Myocyte (in vitro differentiated cells): ENCODE data around the gene ATP1B2. TPM values are rescaled to one million over a fixed set of nuclear protein-coding genes. Genes with fewer than 3 reads are reported as not detected.
"Not testable (repeated sequence)": the region's sequence is repeated elsewhere in the genome, so short reads cannot be mapped to it uniquely, and the experiment has no call there.

Experiments used
- DNase-seq: peaks from one replicate; pipeline ENCODE4 v3.0.0-alpha.2; 2012; ENCODE audit warnings: low read depth
- polyA plus RNA-seq: library from polyadenylated mRNA; unstranded; fragments of >200 nt; gene quantifications from one replicate; pipeline ENCODE4 v1.2.1, GENCODE V29; 2012; ENCODE audit warnings: missing spikeins
- total RNA-seq: library from RNA; depleted of rRNA; stranded (reverse); fragments of >200 nt; gene quantifications from 2 replicates; pipeline ENCODE4 v1.2.3, GENCODE V29; 2014

The ATP1B2 gene, protein sequence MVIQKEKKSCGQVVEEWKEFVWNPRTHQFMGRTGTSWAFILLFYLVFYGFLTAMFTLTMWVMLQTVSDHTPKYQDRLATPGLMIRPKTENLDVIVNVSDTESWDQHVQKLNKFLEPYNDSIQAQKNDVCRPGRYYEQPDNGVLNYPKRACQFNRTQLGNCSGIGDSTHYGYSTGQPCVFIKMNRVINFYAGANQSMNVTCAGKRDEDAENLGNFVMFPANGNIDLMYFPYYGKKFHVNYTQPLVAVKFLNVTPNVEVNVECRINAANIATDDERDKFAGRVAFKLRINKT
- not detected in 2 replicates for total RNA-seq
- polyA plus RNA-seq: 0.04 TPM

DNA sequence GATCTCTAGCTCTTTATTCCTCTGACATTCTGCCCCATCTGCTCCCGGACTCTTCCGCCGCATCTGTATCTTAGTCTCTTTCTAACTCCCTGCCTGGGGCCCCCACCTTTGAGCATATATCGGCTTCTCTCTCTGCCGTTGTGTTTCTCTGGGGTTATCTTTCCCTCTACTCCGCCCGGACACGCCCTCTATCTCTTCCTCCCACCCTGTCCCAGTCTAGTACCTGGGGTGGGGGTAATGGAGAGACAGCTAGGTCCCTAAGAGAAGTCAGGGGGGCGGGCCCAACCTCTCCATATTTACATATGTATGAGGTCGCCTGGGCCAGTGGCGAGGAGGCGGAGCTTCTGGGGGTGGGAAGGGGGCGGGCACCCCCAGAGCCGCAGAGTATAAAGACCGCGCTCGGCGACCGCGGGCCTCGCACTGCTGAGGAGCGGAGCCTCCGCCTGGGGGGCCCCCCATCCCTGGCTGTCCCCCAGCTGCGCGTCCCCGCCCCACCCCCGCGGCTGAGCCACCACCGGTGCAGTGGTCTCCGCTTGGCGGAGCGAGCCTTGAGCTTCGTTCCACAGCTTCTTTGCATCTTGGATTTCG lies at the start of gene ATP1B2:
Gene ATP1B2, plus strand, starts transcription at position 418 of the 588 bp plus-strand sequence. CDS start 593 bp downstream, outside the sequence.
- no peak for DNase-seq

- DNase-seq: peak; percentile 51
Observed at GRCh38 chr17:7606280-7606679, 44.4 kb upstream of the ATP1B2 start.

GRCh38 chr17:7610641-7611040 lies 40.1 kb upstream of the ATP1B2 start:
- no peak for DNase-seq

DNA sequence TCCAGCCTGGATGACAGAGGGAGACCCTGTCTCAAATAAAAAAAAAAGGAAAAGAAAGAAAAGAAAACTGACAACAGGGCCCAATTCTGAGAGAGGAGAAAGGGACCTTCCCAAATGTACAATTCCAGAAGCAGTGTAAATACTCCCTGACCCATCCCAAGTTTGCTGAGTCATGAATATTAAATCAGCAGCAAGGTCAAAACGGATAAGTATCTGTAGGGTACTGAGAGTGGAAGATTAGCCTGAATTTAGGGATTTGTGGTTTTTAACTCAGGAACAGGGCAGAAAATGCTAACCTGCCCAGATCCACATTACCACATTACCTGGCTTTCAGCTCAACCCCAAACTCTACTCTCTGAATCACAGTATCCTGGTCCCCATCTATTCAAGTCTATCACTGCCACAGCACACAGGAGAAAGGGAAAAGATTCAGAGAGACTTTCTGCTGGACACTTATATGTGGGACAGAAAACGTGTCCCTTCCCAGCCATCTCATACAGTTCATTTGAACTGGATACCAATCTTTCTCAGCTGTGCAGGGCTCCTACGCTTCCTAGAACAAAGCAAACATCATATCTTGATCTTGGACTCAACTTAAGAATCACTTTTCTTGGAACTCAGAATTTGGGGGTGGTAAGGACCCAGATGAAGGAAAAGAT lies 39.0 kb upstream of the ATP1B2 start:
- DNase-seq: no peak

- DNase-seq: no peak
Observed at GRCh38 chr17:7612294-7612640, 38.5 kb upstream of the ATP1B2 start.

- peak; percentile 31 for DNase-seq
Observed at GRCh38 chr17:7613769-7614424, 36.8 kb upstream of the ATP1B2 start.

DNA sequence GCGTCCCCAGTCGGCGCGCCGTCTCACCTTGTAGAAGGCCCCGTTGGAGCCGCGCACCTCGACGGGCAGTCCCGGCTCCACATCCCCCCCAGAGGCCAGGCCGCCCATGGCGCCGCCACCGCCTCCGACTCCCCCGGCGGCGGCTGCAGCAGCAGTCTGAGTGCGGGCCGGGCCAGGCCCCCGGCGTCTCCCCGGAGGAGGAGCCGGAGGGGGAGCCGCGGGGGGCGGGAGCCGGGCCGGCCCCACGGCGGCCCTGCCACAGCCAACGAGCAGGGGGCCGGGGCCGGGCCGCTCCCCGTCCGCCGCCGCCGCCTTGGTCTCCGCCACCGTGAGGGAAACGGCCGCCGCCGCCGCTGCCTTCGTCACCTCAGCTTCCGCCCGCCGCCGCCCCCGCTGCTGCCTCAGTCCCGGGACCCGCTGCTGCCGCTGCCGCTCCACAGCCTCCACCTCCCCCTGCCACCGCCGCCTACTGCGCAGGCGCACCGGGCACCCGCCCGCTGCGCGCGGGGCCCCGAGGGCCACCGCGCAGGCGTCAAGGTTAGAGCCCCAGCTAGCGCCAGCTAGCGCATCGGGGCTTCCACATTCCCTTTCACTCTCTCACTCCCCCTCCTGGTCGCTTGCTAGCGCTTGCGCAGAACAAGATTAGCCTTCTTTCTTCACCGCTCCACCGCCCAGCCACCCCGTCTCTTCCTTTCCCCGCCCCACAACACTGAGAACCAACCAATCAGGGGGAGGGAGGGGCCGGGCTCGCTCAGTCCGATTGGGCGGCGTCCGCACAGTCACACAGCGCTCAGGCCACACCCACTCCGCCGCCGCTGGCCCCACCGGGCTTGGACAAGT lies 36.1 kb upstream of the ATP1B2 start, which contains the start of gene FXR2:
Gene FXR2, minus strand, starts transcription at position 473 of the 840 bp plus-strand sequence. Its CDS starts 365 bp downstream, at position 108.
- peak; percentile 100 for DNase-seq

DNA sequence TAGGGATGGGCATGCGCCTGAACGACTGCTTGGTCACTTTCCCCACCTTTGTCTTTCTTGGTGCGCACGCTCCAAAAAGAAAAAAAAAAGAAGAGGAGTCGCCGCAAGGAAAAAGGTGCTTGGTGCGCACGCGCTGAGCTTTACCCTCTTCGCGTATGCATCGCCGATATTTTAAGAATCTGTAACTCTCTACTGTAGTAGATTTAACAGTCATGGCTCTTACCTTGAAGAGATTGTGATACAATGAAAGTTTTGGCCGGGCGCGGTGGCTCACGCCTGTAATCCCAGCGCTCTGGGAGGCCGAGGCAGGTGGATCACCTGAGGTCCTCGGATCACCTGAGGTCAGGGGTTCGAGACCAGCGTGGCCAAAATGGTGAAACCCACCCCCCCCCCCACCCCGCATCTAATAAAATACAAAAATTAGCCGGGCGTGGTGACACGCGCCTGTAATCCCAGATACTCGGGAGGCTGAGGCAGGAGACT lies 35.4 kb upstream of the ATP1B2 start:
- DNase-seq: no peak

- no peak for DNase-seq
Observed at GRCh38 chr17:7618608-7619007, 32.1 kb upstream of the ATP1B2 start.

- DNase-seq: no peak
Observed at GRCh38 chr17:7620835-7621234, 29.9 kb upstream of the ATP1B2 start.

DNA sequence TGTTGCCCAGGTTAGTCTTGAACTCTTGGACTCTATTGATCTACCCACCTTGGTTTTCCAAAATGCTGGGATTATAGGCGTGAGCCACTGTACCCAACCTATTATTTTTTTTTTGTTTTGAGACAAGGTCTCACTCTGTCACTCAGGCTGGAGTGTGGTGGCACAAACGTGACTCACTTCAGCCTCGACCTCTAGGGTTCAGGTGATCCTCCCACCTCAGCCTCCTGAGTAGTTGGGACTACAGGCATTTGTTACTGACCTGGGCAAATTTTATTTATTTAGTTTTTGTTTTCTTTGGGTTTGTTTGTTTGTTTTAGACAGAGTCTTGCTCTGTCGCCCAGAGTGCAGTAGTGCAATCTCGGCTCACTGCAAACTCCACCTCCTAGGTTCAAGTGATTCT lies 27.1 kb upstream of the ATP1B2 start:
- no peak for DNase-seq

GRCh38 chr17:7625749-7626148 lies 25.0 kb upstream of the ATP1B2 start:
- not testable (repeated sequence) for DNase-seq

- no peak for DNase-seq
Observed at GRCh38 chr17:7626307-7626706, 24.4 kb upstream of the ATP1B2 start.

- DNase-seq: peak; percentile 27
Observed at GRCh38 chr17:7626956-7627249, 23.8 kb upstream of the ATP1B2 start.

DNA sequence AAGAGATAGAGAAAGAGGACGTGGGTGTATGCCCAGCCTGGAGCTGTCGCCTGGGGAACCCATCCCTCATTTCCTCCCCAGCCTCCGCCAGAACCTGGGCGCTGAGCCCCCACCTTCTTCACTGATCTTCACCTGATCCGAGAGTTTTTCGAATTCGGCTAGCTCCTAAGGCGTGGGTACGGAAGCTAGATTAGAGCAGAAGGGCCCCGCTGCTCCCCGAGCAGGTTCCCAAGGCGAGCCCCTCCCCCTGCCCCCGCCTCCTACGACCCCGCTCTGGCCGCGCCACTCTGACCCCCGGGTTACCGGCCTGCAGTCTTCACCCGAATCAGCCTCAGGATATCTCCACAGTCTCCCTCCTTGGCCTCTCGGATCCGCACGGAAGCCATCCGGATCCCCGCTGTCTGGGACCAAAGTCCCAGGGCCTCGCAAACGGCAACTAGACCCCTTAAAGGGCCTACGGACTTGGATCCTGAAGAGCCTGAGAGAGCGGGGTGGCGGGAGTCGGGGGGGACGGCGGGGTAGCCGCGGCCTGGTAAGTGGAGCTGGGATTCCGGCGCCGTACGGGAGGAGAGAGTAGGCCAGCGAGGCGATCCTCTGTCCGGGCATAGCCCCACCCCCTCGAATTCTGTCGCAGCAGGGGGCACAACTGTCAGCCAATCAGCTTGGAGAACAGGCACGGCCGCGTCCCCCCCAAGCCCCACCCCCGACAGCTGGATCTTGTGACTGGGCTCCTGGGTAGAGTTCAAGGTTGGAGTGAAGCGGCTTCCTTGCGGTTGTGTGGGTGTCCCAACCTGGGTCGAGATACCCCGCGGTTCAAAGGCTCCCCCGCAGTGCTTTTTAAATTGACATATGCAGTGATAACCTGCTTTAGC lies 23.2 kb upstream of the ATP1B2 start, which contains the start of gene SAT2:
Gene SAT2, minus strand, starts transcription at position 572 of the 872 bp plus-strand sequence. Its CDS starts 186 bp downstream, at position 386.
- DNase-seq: peak; percentile 97

GRCh38 chr17:7629939-7630571 lies 20.7 kb upstream of the ATP1B2 start, which contains the start of gene SHBG:
TSS of gene SHBG (plus strand) at chr17:7630135. CDS start at chr17:7630173, 38 bp downstream.
- DNase-seq: no peak

DNA sequence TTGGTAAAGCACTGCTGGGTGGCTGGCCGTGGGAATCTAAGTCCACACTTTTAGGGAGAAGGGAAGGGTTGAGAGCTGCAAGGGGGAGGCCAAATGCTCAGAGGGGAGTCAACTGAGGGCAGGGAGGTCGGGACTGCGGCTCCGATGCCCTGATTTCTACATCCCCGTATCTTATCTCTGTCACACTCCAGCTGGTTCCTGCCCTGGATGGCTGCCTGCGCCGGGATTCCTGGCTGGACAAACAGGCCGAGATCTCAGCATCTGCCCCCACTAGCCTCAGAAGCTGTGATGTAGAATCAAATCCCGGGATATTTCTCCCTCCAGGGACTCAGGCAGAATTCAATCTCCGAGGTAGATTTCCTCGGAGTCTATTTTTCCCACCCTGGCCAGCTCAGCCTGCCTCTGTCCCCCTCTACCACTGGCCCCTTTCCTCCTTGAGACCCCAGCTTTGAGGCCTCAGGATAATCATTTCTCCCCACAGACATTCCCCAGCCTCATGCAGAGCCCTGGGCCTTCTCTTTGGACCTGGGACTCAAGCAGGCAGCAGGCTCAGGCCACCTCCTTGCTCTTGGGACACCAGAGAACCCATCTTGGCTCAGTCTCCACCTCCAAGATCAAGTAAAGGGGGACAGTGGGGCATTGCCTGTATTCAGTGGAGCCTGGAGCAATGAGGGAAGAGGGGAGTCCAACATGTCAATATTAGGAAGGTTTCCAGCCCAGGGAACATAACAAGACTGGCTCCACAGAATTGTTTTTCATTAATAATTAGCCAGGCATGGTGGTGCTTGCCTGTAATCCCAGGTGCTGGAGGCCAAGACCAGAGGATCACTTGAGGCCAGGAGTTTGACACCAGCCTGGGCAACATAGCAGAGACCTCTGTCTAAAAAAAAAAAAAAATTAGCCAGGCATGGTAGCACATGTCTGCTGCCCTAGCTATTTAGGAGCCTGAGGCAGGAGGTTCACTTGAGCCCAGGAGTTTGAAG lies 19.0 kb upstream of the ATP1B2 start:
- DNase-seq: no peak

DNA sequence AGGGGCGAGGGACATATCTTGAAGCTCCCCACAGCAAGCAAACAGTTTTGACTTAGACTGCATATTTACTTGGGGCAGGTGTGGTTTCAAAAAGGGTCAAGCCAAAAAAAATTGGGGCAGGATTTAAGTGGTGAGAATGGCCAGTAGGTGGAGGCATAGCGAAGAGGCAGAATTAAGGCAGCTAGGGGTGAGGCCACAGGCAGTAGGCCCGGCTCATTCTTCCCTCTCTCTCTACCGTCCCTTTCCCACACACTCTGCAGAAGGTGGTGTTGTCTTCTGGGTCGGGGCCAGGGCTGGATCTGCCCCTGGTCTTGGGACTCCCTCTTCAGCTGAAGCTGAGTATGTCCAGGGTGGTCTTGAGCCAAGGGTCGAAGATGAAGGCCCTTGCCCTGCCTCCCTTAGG lies 18.2 kb upstream of the ATP1B2 start:
- DNase-seq: peak; percentile 65
